ENCODE measurements around the gene PDE6C.

DNA sequence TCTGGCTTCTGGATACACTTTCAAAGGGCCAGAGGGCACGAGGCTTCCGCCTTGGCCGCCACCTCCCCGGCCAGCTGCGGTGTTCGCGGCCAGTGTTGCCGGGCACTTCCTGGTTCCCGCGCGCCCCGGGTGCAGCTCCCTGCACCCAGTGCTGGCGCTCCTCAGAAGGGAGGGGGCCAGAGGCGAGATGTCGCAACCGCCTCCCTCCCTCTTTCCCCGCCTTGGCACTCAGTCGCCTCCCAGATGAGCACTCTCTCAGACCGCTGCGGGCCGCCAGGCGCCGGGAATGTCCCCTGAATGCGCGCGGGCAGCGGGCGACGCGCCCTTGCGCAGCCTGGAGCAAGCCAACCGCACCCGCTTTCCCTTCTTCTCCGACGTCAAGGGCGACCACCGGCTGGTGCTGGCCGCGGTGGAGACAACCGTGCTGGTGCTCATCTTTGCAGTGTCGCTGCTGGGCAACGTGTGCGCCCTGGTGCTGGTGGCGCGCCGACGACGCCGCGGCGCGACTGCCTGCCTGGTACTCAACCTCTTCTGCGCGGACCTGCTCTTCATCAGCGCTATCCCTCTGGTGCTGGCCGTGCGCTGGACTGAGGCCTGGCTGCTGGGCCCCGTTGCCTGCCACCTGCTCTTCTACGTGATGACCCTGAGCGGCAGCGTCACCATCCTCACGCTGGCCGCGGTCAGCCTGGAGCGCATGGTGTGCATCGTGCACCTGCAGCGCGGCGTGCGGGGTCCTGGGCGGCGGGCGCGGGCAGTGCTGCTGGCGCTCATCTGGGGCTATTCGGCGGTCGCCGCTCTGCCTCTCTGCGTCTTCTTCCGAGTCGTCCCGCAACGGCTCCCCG, 45.7 kb upstream of the PDE6C start, which contains the start of gene FFAR4:
- TF ChIP-seq GATA2 (IDR thresholded peaks at IDR 0.05; ENCODE audit: low read depth, low read length): no peak
- no peak for TF ChIP-seq GATA3 (IDR thresholded peaks at IDR 0.05; ENCODE audit: low read depth, low read length)

All from SH-SY5Y (cell line).